GM12801 (cell line): ENCODE results near the gene NEURL2.

ENCODE experiments used
- TF ChIP-seq, protein P1 (sequence below): IDR thresholded peaks from one replicate; pipeline ENCODE4 v1.5.1; 2011; ENCODE audit warnings: control low read depth; ENCODE audit not compliant: insufficient read length; ENCODE audit errors: extremely low read depth

NEURL2 gene

GRCh38 chr20:45857882-45858216 lies 33.2 kb downstream of the NEURL2 start:
- TF ChIP-seq, protein P1, sequence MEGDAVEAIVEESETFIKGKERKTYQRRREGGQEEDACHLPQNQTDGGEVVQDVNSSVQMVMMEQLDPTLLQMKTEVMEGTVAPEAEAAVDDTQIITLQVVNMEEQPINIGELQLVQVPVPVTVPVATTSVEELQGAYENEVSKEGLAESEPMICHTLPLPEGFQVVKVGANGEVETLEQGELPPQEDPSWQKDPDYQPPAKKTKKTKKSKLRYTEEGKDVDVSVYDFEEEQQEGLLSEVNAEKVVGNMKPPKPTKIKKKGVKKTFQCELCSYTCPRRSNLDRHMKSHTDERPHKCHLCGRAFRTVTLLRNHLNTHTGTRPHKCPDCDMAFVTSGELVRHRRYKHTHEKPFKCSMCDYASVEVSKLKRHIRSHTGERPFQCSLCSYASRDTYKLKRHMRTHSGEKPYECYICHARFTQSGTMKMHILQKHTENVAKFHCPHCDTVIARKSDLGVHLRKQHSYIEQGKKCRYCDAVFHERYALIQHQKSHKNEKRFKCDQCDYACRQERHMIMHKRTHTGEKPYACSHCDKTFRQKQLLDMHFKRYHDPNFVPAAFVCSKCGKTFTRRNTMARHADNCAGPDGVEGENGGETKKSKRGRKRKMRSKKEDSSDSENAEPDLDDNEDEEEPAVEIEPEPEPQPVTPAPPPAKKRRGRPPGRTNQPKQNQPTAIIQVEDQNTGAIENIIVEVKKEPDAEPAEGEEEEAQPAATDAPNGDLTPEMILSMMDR = no peak

GRCh38 chr20:45857114-45857881 lies 33.7 kb downstream of the NEURL2 start, which contains the start of the genes ACOT8 and ZSWIM3:
ACOT8 (minus strand) TSS chr20:45857392; CDS start chr20:45857315, 77 bp downstream.
ZSWIM3 (plus strand) TSS chr20:45857614; CDS start chr20:45857826, 212 bp downstream.
- TF ChIP-seq, protein P1 = no peak

DNA sequence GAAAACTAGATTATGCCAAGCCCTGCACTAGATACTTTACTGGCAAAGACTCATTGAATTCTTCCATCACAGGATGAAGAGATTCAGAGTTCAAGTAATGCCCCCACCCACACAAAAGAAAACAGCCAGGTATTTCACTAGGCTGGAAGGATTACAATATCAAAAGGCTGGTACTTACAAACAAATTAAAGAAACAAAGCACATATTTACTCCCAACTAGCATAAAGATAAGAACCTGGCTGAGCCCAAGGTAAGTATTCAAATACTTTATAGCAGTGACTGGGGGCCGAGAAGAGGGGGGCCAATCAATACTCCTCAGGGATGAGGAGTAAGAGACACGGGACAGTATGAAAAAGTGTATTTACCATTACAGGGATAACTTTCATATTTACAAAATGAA lies 37.5 kb downstream of the NEURL2 start:
- TF ChIP-seq, protein P1 = no peak

DNA sequence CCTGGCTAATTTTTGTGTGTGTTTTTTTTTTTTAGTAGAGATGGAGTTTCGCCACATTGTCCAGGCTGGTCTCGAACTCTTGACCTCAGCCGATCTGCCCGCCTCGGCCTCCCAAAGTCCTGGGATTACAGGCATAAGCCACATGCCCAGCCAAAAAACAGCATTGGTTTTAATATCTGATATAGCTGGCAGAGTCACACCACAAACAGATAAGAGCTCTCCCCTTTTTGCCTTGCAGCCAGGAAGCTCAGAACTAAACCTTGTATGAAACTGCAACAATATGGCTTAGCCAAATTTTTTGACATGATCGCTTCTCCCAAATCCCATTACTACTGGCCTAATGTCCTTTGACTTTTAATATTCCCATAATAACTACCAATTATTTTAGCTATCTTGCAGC lies 38.7 kb downstream of the NEURL2 start:
- TF ChIP-seq, protein P1 = no peak

- TF ChIP-seq, protein P1 = no peak
These were observed 39.5 kb downstream of the NEURL2 start for GRCh38 chr20:45851501-45851900.

- TF ChIP-seq, protein P1 = no peak
These were observed 40.1 kb downstream of the NEURL2 start for GRCh38 chr20:45850926-45851325.

DNA sequence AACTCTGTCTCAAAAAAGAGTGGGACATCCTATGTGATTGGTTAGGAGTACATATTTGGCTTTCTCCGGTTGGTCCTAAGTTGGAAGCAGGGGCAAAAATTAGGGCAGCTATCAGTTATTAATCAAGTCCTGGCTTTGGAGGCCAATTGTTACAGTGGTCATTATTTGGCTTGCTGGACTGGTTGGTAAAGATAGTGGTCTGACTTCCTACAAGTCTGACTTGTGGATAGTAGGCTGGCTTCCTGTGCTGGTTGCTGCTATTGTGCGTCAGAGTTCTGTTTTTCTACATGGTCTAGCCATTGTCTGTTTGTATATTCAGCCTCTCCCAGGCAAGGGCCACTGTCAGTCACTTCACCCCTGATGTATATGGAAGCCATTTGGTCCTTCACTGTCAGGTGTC lies 40.8 kb downstream of the NEURL2 start:
- TF ChIP-seq, protein P1 = no peak
